GM21360 (cell line): ENCODE results near the gene CDKN2B-AS1.

Experiments
- ATAC-seq: cut with Tn5 transposase; IDR thresholded peaks from one replicate; pipeline ENCODE4 v1.9.1; 2021; ENCODE audit warnings: mild to moderate bottlenecking, moderate library complexity; ENCODE audit not compliant: unreplicated experiment

CDKN2B-AS1 gene

GRCh38 chr9:22116758-22117157 is 122.2 kb downstream of the CDKN2B-AS1 start:
- ATAC-seq = no peak

GRCh38 chr9:22117511-22118384 is 123.2 kb downstream of the CDKN2B-AS1 start:
- no peak for ATAC-seq

GRCh38 chr9:22118810-22119521 is 124.4 kb downstream of the CDKN2B-AS1 start:
- no peak for ATAC-seq

- peak; percentile 83 for ATAC-seq
Observed at GRCh38 chr9:22119522-22120158, 125.0 kb downstream of the CDKN2B-AS1 start.

- no peak for ATAC-seq
Observed at GRCh38 chr9:22120159-22120549, 125.6 kb downstream of the CDKN2B-AS1 start.

DNA sequence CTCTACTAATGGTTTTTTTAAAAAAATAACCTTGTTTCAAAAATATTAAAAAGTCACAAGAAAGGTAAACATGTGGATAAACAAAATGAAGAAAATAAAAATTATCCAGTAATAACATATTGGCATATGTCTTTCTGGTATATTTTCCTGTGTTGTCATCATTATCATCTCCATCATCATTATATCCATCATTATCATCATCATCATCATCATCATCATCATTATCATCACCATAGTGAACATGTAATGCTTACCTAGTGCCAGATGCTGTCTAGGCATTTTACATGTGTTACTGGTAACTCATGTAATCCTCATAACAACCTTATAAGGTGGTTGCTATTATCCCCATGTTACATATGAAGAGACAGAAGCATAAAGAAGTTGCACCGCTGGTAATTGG is 126.0 kb downstream of the CDKN2B-AS1 start:
- no peak for ATAC-seq

- ATAC-seq = no peak
Observed at GRCh38 chr9:22124263-22125011, 129.8 kb downstream of the CDKN2B-AS1 start.

DNA sequence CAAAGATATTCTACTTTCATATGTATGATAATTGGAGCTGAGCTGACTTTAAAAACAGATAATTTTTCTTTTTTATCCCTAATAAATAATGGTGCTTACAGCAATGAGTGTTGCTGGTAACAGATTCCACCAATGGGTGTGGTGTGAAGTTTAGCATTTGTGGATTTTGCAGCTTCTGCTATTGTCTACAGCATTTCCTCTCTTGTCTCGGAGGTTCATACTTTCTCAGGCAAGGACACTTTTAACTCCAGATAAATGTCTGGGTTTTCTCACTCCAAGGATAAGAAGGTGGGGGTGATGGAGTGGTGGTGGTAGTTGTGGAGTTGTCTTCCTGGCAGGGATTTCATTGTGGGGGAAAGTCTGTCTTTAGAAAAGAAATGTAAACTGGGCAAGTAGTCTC is 134.5 kb downstream of the CDKN2B-AS1 start:
- ATAC-seq = no peak

DNA sequence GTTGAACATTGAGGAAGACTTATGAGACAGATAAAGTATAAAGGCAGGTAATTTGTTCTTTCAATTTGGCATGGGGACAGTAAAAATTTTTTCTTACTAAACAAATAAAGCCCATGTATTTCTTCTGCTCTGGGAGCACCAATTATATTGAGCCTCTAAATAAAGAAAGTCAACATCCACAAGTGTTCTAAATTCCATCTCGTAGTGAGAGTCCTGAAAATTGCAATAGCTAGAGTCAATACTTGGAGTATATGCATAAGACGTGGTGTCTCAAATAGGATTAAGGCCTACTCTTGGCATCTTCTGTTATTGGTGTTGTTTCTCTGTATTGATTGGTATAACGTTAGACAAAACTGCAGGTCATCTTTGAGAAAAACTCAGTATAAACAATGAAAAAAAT is 135.0 kb downstream of the CDKN2B-AS1 start:
- ATAC-seq = no peak

- peak; percentile 54 for ATAC-seq
Observed at GRCh38 chr9:22131817-22132216, 137.2 kb downstream of the CDKN2B-AS1 start.

GRCh38 chr9:22134390-22134789 is 139.8 kb downstream of the CDKN2B-AS1 start:
- ATAC-seq = no peak

DNA sequence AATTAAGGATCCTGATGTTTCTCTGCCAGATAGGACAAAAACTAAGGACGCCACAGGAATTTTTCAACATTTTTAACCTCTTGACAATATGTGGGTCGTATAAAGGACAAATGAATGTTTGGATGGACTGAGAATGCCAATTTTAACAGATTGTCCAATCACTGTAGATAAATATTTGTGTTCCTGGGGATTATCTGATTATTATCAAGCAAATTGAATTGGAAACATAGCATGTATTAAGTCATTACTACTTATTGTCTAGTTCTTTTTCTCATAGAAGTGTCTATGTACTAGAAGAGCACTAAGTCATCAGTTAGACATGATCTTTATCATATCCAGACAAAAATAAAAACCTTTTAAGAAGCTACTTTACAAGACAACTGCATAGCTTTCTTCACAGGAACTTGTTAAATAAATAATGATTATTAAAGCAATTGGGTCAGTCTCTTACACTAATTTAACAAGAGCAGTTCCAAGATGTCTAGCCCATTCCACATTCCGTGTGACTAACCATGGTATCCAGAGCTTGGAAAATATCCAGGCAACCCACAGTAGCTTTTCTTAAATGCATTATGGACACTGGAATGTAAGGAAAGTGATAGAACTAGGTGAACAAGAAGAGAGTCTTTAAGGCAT is 142.0 kb downstream of the CDKN2B-AS1 start:
- ATAC-seq = no peak

GRCh38 chr9:22138956-22139660 is 144.5 kb downstream of the CDKN2B-AS1 start:
- ATAC-seq = no peak

DNA sequence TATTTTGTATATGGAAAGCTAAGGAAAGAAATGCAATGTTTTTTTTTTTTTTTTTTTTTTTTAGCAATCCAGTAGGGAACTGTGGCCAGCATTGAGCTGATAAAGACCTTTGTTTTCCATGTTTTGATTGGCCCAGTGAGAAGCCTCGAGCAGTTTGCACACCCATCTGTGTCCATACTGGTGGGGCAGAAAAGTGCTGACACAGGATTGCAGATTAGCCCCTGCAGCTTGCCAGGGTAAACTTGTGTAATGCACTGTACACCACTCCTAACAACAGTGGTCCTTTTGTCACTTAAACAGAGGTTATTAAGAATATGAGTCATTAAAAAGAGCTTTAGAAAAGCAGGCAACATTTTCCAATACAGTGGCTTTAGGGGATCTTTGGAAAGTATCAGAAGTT is 147.3 kb downstream of the CDKN2B-AS1 start:
- ATAC-seq = no peak

GRCh38 chr9:22142671-22143070 is 148.1 kb downstream of the CDKN2B-AS1 start:
- ATAC-seq = no peak

DNA sequence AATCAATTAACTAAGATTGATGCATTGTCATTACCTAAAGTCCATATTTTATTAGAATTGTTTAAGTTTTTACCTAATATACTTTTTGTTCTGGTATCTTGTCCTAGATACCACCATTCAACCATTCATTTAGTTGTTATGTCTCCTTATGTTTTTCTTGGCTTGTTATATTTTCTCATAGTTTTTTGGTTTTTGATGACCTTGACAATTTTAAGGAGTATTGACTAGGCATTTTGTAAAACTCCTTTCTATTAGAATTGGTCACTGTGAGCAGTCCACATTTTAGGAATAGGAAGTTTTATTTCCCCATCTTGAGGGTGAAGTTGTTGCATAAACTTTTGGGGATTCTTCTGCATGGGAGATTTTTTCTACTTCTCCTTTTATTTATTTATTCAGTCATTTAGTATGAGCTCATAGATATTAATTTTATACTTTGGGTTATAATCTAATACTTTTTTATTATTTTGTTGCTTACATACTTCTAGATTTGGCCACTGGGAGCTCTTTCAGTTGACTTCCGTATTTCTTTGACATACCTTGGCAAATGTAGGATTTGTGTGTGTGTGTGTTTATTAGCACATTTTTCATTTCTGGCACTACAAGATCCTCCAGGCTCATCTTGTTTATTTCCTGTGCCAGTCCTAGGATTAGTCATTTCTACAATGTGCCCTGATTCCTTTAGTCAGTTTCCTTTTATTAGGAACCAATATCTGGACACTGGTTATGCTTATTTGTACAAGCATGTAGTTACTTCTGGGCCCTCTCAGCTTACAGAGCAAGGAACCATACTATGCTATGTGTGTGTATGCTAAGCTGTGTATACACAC is 149.4 kb downstream of the CDKN2B-AS1 start:
- ATAC-seq = no peak

DNA sequence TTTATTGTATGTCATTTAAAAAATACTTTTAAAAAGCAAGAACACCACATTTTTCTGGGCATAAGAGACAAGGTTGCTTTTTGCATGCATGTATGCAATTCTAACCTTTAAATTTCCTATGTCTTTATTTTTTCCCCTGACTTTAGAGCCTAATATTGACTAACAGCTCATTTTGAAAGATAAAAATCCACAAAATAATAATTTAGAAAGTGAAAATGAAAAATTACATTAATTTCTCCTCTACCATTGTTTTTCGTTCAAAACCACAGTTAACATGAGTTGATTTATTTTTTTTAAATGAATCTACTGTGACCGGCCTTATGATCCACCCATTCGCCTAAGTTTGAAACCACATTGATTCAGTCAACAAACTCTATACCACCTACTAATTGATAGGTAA is 152.0 kb downstream of the CDKN2B-AS1 start:
- no peak for ATAC-seq

DNA sequence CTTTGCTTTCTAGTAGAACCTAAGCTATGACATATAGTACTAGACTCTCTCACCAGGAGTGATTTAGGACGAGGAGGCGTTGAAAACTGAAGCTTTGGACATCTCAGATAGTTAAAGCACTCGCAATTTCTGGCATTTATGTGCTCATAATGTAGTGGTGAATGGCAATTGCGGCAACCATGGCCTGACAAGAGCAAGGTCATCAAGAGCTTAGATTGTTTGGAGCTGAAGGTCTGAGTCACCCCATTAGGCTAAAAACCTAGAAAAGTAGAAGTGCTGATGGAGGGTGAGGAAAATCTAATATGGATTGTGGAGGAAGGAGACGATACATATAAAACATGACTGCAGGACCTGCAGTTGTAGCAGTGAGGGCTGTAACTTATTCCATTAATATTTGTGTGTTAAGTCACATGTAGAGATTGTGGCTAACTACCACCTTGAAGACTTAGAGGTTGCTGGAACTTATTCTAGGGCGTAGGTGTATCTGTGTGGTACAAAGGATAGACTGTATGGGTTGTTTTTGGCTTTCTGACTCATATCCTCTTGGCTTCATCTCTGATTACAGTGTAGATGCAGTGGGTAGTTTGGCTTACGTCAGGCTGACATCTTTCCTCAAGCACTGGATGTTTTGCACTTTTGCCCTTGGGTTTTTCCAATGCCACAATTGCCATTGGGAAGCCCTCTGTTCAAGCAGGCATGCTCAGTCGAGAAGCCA is 153.4 kb downstream of the CDKN2B-AS1 start:
- no peak for ATAC-seq

- no peak for ATAC-seq
Observed at GRCh38 chr9:22148528-22148875, 153.9 kb downstream of the CDKN2B-AS1 start.
